Measurements from ENCODE around the gene ARAP1.

Gene ARAP1

DNA sequence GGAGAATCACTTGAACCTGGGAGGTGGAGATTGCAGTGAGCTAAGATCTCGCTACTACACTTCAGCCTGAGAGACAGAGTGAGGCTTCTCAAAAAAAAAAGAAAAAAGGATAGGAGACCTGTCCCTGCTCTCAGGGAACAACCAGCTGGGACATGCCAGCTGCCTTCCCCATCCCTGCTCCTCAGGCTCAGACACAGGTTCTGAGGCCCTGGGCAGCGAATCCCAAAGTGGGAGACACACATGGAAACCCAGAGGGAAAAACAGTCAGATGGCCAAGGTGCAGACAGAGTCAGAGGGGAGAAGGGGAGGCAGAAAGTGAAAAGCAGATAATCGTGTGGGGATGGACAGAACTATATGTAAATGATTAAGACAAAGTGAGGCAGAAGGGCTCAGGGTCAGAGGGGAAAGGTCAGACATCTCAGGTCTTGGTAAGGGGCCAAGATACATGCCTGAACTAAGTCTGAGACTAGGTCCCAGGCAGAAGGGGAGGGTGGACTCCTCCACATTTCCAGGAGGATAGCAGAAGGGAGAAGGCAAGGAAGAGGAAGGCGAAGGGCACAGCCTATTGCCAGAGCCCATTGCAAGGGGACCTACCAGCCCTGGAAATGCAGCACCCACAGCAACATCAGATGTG, 27.4 kb upstream of the ARAP1 start:
- DNase-seq, result no peak

DNA sequence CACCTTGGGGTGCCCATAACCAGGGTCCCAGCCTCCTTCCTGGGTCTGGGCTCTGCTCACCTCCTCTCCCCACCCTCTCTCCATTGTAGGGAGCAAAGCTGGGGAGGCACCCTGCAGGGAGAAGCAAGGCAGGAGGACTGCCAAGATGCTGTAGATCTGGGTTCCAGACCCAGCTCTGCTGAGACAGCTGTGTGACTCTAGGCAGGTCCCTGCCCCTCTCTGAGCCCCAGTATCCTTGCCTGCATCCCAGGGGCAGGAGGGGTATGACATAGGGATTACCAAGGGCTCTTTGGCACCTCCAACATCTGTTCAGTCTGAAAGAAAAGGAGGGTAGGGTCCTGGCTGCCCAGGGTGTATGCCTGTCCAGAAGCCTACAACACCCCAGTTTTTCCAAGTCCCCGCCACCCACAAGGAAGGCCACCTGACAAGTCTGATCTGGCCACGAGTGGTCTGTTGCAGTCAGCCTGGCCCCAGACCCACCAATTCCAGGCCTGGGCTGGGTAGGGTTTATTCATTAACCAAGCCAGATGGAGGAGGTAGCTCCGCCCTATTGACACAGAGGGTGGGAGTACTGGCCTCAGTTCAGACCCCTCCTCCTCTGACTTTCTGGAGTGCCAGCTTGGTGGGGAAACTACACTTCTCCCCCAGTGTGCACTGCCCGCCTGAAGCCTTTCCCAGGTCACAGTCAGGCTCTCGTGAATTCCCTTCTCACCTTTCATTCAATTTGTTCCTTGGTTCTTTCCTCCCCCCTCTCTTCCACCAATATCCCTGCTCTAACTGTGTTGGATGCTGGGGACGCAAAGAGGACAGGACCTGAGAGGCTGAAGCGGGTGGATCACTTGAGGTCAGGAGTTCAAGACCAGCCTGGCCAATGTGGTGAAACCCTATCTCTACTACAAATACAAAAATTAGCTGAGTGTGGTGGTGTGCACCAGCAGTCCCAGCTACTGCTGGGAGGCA, 26.6 kb upstream of the ARAP1 start:
- DNase-seq, result no peak

DNA sequence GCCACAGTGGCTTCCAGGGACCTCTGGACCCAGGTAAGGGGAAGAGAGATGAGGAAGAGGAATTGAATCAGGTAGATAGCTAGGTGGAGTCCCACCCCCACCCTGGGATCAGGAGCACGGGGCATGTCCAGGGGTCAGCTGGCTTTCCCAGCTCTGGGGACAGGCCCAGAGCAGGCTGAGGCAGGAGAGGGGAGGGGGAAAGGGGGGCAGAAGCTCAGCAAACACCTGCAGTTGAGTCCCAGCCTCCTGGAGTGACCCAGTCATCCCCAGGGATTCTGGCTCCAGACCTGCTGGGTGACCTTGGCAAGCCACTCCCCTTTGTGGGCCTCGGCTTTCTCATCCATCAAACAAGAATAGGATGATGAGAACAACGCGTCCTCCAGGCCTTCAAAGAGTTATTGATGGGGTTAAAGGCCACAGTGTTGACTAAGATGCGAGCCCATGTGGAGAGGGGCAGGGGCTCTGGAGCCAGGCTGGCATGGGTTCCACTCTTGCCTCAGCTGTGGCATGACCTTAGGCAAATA, 25.6 kb upstream of the ARAP1 start:
- DNase-seq, result no peak

DNA sequence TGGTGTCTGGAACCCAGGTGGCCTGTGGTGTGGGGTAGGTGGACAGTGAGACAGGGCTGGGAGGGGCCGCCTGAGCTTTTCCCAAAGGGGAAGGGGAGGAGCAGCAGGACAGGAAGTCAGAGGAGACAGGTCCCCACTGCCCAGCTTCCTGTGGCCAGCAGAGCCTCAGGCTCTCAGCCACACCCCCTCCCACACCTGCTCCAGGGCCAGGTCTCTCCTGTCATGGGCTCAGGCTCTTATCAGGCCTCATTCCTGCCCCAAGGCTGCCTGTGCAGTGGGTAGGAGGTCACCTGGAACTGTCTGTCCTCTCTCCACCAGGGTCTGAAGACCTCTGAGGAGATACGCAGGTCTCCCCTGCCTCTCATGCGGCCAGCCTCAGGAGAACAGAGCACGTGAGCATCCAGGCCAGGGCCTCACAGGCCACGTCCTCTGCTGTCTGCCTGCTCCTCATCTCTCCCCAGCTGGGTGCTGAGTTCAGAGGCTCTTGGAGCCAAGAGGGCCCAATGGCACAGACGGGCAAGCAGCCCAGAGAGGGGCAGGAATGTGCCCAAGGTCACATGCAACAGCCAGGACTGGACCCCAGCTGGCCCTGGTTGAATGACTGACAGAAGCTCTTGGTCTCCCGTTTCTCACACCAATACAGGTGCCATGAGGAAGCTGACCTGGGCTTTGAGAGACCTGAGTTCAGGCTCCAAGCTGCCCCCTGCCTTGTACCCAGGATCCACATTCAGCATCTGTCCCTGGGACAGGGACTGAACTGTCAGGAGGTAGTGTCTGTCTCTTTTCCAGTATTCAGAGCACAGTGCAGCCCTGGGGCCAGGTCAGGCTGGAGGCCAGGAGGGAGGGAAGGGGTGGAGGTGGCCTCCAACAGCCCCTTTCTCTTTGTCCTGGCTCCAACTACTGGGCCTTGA, 24.9 kb upstream of the ARAP1 start:
- DNase-seq, result no peak

DNA sequence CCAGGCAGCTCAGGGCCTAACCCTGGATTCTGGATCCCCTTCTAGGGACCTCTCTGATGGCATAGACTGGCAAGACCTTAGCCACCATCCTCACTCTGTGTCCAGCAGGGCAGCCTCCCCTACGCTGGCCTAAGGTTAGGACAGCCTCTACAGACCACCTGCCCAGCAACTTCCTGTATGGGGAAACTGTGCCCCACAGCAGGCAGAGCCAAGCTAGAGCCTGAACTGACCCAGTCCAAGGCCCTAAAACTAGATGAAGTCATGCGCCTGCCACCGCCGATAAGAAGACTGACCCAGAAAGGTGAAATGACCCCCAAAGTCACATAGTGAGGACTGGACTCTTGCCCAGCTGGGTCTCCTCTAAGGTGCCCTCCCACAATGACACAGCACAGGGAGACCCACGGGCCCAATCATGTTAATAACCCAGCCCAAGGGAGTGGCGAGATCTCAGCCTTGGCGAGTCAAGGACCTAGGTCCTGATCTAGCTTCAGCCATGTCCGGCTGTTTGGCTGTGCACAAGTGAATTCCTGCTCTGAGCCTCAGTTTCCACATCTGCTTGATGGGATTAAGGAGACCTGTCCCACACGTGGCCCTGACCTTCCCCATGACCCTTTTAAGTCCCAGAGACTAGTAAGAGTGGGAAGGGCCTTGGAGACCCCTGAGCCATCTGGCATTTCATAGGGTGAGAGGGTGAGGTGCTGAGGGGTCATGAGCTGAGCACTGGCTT, 24.1 kb upstream of the ARAP1 start:
- DNase-seq, result no peak

DNA sequence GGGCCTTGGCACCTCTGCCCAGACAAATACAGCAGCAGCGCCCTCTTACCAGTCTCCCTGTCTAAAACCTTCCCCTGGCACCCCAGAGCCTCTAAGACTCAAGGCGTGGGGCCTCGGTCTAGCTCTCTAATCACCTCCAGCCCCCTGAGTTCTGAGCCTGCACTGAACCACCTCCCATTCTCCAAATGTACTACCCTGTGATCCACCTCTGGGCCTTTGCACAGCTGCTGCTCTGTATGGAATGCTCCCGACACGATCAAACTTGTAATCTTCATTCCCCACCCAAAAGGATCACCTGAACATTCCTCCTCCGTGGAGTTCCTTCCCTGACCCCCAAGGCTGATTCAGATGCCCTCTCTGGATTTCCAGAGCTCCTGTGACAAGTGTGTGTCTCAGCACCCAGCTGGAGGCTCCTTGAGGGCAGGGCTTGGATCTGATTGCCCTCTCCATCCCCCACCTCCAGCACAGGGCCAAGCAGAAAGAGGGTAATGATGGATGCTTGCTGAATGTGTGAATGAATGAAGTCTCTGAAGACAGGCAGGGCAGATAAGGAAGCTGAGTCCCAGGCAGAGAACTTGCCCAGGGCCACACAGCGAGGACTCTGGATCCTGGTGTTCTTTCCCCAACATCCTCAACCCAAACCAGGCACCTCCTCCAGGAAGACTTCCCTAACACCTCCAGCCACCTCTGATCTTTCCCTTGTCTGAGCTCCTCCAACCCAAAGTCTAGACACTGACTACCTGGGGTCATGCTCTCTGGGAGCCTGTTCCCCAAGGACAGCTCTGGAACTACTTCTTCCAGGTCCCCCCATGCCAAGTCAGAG, 23.3 kb upstream of the ARAP1 start:
- DNase-seq, result no peak

DNA sequence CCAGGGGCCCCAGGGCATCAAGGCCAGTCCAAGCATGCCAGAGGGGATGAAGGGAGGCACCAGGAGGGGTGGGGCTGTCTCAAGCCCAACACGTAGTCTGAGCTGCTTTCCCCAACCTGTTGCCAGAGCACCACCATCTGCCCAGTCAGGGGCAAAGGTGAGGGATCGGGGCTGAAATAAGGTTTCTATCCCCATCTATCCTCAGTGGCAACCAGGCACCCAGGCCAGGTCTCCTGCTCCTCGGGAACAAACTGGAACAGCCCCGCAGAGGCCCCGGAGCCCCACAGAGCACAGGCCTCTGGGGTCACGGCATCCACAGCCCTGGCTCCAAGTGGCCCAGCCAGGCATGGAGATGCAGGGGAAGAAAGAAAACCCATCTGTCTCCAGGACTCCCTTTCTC, 22.3 kb upstream of the ARAP1 start:
- DNase-seq, result no peak

DNA sequence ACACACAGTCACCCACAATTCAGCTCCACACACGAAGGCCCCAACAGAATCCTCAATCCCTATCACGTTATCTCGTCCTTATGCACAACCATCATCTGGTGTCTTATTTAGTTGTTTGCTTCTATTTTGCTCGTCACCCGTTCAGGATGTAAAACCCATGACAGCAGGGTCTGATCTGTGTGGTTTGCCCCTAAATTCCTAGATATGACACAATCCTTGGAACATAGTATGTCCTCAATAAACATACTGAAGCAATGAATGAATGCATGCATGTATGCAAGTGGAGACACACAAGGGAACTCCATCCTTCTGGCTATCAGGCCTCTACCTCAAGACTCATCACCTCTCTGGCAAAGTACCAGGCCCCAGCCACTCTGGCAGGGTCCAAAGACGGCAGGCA, 21.5 kb upstream of the ARAP1 start:
- DNase-seq, result no peak

DNA sequence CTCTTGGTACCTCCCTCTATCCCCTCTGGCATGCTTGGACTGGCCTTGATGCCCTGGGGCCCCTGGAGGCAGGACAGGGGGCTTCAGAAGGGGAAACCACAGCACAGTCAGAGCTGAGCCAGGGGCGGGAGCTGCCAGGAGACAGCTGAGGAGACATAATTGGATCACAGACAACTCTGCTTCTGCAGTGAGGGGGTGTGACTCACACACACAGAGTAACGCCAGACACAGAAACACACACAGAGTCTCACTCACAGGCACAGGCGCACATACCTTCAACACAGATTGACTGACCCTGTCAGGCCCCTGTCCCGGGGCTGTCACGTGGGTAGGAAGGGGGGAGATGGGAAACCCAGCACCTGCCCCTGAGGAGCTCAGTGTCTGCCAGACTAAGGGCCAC, 21.1 kb upstream of the ARAP1 start:
- no peak for DNase-seq

DNA sequence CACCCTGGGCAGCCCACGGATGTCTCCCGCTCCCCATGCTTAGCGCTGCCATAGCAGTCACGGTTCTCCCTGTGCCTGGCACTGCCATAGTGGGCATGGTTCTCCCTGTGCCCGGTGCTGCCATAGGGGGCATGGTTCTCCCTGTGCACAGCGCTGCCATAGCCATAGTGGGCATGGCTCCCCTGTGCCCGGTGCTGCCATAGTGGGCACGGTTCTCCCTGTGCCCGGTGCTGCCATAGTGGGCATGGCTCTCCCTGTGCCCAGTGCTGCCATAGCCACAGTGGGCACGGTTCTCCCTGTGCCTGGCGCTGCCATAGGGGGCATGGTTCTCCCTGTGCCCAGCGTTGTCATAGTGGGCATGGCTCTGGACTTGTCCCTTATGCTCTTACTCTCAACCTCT, 19.9 kb upstream of the ARAP1 start:
- no peak for DNase-seq

DNA sequence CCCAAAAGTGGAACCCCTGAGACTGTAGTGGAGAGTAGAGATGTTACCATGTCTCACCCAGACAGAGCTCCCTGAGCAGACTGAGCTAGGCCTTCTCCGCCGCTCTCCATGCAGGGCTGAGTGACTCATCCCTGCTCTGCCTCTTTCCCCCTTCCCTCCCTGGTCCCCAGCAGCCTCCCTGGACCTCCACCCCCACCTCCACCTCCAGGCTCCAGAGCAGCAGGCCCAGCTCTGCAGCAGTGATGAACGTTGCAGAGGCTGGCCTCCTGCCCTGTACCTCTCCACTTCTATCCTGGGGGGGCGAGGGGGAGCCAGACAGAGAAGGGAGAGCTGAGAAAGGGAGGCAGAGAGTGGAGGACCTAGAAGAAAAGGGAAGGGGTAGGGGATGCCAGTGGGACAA, 19.3 kb upstream of the ARAP1 start:
- no peak for DNase-seq

DNA sequence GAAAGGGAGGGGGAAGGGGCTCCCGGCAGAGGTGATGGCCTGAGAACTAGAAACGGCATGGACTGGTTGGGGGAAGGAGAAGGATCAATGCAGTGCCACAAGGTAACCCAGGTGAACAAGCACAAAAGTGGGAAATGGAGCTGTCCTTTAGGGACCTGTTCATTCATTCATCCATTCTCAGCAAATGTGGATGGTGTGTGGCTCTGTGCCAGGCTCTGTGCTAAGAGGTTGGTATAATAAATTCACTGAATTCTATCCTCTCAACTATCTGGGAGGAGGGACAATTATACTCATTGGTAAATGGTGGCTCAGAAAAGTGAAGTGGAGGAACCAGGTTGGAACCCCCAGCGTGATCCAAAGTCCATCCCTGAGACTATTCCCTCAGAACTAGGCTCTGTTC, 18.6 kb upstream of the ARAP1 start:
- DNase-seq, result peak; percentile 30

DNA sequence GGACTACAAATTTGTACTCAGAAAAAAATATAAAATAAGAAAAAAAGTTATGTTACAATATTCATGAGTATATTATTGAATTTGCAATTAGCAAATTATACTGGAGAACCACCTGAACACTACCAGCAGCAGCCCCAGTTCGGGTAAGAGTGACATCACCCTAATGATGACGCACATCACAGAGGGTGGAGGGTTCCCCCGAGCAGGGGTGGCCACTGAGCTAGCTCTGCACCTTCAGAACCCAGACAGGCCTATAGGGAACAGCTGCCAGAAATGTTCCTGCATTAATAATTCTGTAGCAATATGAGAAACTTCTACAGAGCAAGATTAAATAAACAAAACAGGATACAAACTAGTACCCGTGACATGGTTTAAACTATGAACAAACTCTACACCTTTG, 17.5 kb upstream of the ARAP1 start:
- no peak for DNase-seq

DNA sequence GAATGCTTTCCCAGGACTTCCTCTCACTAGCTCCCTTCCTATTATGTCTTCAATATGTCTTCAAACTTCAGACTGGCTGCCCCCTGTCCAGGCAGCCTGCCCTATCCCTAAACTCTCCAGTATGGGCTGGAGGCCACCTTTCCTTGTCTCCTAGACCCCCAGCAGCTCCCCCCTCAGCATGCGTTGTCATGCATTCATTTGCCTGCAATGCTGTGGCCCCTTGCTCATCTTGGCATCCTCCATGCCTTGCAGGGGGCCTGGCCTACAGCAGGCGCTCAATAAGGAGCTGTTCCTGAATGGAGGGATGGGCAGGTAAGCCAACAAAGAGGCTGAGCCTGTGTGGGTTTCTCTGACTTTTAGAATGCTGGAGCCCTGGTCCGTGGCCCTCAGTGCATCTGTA, 16.4 kb upstream of the ARAP1 start:
- DNase-seq, result no peak

DNA sequence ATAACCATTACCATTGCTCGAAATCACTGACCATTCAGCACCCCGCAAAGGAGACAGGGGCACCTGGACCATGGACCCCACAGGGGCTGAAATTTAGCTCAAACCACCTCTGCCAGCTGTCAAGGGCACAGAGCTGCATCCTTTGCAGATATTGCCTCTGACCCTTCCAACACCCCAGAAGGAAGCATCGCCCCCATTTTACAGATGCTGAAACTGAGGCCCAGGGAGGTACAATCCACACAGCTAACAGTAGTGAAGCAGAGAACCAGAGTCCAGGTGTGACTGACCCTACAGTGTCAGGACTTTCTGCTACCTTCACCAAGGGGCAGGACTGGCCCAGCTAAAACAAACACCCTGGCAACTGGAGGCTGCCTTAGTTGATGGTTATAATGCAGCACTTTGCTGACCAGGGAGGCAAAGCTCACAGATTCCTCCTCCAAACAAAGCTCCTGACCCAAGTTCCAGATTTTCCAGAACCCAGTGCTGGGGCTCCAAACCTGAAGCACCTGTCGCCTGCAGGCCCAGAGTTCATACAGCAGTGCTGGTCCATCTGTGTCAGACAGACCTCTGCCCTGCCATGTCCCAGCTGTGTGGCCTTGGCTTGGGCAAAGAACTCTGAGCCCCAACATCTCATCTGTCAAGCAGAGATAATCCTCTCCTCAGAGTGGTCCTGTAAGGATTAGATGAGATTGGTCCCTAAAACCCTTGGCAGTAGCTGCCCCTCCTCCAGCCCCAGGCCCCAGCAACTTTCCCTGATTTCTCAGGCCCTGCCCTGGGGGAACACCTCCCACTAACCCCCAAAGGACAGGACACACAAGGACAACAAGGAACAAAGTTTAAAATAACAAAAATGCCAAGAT, 15.2 kb upstream of the ARAP1 start:
- DNase-seq, result no peak

DNA sequence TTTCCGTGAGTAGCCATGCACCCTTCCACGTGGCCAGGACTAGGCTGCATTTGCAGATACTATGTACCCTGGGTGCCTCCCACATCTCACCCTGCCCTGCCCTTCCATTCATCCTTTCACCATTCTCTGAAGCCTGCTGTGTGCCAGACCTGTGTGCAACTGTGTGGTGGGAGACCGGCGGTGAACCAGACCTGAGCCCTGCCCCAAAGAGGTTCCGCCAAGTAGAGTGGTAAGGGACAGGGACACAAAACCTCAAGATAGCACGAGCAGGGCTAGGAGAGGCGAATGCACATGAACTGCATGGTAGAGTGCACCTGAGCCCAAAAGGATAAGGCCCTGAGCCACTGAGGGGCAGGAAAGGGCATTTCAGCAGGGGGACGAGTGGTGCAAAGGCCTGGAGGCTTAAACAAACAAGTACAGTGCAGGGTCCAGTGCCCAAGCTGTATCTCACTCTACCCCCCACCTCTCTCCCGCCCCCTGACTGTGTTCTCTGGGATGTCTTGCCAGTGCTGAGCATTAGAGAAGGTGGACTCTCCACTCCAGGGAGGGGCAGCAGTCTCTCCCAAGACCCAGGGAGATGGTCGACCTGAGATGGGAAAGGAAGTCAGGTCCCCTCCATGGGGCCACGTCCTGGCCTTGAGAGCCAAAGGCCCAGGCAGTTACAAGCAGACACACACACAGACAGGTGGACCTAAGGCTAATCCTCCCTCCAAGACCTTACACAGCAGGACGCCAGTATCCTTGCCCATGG, 14.1 kb upstream of the ARAP1 start:
- no peak for DNase-seq

DNA sequence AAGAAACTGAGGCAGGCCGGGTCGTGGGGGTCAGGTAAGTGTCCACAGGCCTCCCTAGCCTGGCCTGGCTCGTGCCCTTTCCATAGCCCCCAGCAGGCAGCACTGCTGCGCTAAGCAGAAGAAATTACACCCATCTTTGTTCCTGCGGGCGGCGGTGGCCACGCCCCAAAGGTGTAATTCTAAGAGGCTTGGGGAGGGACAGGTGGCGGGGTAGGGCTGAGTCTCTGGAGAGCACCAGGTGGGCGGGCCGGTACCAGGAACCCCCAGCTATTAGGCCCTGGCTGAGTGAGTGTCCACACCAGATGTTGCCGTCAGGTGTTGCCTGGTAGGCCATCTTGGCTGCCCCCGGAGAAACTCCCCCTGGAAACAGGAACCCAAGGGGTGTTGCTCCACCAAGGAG, 12.3 kb upstream of the ARAP1 start:
- DNase-seq, result peak; percentile 93

DNA sequence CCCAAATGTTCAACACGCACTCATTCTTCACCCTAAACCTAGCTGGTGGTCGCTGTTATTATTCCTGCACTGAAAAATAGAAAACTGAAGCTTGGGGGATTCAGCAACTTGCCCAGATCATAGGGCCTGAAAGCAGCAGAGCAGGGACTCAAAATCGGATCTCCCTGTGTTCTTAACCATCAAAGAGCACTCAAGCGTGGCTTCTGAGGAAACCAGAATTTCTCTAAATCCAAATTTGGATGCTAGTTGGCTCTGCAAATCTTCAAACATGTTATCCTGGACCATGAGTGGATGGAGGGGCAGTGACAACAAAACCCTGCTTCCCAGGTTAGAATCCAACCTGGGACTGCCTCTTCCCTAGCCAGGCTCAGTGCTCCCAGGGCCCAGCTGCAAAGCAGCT, 11.6 kb upstream of the ARAP1 start:
- DNase-seq, result no peak

DNA sequence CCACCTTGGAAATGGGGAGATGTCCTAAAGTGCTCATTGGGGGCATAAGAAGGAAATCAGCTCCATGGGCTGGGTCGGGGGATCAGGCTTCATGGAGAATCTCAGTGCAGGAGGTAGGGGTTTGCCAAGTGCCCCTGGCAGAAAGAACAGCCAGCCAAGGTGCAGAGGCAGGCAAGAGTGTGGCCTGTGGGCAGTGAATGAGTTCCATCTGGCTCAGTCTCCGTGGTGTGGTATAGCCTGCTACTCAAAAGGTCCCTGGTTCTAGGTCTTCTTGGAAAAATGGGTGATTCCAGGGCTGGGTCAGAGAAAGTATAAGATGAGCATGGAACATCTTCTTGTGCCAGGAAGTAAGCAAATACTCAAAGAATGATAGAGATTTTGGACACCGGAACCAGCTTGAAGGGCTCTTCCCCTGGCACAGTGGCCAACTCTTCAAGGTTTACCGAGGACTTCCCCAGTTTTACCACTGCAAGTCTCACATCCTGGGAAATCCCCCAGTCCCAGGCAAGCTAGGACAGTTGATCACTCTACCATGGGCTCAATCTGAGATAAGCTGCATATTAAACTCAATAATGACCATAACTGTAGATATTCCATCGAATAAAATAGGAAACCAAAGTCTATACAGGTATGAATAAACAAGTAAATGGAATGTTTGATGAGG, 10.6 kb upstream of the ARAP1 start:
- DNase-seq, result no peak

Measured in DMS79 (cell line).